Measurements from ENCODE around the gene CNOT11. TPM values are rescaled to one million over a fixed set of nuclear protein-coding genes. Genes with fewer than 3 reads are reported as not detected.
A peak's percentile ranks its signal among the peaks of the same experiment; 100 is the strongest.

CNOT11 gene
- total RNA-seq, 1 donor from 2014 or later: 51.3 TPM

- H3K36me3 ChIP-seq (ENCODE audit: control insufficient read depth, insufficient read depth, low read length): no peaks in the 10 kb centered on the region
- no peak overlapping the region for H3K4me3 ChIP-seq (ENCODE audit: low read depth, low read length)
- DNase-seq (ENCODE audit: low read depth): no peak
- no peaks in the 10 kb centered on the region for H3K27me3 ChIP-seq (ENCODE audit: control insufficient read depth, insufficient read depth, low read length)
- TF ChIP-seq CTCF (IDR thresholded peaks at IDR 0.05; ENCODE audit: insufficient read depth, low read length, poor library complexity, severe bottlenecking): no peak
These were observed 28.9 kb upstream of the CNOT11 start for GRCh38 chr2:101223814-101224231.

GRCh38 chr2:101230541-101231001 is 22.1 kb upstream of the CNOT11 start:
- TF ChIP-seq CTCF (IDR thresholded peaks at IDR 0.05; ENCODE audit: insufficient read depth, low read length, poor library complexity, severe bottlenecking): no peak
- peak; percentile 86 for DNase-seq (ENCODE audit: low read depth)
- Histone ChIP-seq H3K36me3 (ENCODE audit: control insufficient read depth, insufficient read depth, low read length) (no peaks in the 10 kb centered on the region), H3K27me3 (ENCODE audit: control insufficient read depth, insufficient read depth, low read length) (no peaks in the 10 kb centered on the region), H3K4me3 (ENCODE audit: low read depth, low read length) (no peak overlapping the region)

- H3K36me3 ChIP-seq (ENCODE audit: control insufficient read depth, insufficient read depth, low read length): no peaks in the 10 kb centered on the region
- no peak for DNase-seq (ENCODE audit: low read depth)
- TF ChIP-seq CTCF (IDR thresholded peaks at IDR 0.05; ENCODE audit: insufficient read depth, low read length, poor library complexity, severe bottlenecking): no peak
- no peak overlapping the region for H3K4me3 ChIP-seq (ENCODE audit: low read depth, low read length)
- no peaks in the 10 kb centered on the region for H3K27me3 ChIP-seq (ENCODE audit: control insufficient read depth, insufficient read depth, low read length)
These were observed 21.4 kb upstream of the CNOT11 start for GRCh38 chr2:101231240-101231639.

- Histone ChIP-seq H3K4me3 (ENCODE audit: low read depth, low read length) (no peak overlapping the region), H3K27me3 (ENCODE audit: control insufficient read depth, insufficient read depth, low read length) (no peaks in the 10 kb centered on the region), H3K36me3 (ENCODE audit: control insufficient read depth, insufficient read depth, low read length) (no peaks in the 10 kb centered on the region)
- TF ChIP-seq CTCF (IDR thresholded peaks at IDR 0.05; ENCODE audit: insufficient read depth, low read length, poor library complexity, severe bottlenecking): no peak
- DNase-seq (ENCODE audit: low read depth): no peak
These were observed 20.6 kb upstream of the CNOT11 start for GRCh38 chr2:101231937-101232730.

GRCh38 chr2:101232770-101233169 is 19.9 kb upstream of the CNOT11 start:
- Histone ChIP-seq H3K27me3 (ENCODE audit: control insufficient read depth, insufficient read depth, low read length) (no peaks in the 10 kb centered on the region), H3K36me3 (ENCODE audit: control insufficient read depth, insufficient read depth, low read length) (no peaks in the 10 kb centered on the region), H3K4me3 (ENCODE audit: low read depth, low read length) (no peak overlapping the region)
- DNase-seq (ENCODE audit: low read depth): no peak
- no peak for TF ChIP-seq CTCF (IDR thresholded peaks at IDR 0.05; ENCODE audit: insufficient read depth, low read length, poor library complexity, severe bottlenecking)

Data from kidney epithelial cell (primary cell).